HFF-Myc (cell line): ENCODE data around the gene SEZ6L.

Source experiments
- DNase-seq: peaks from one replicate; pipeline ENCODE4 v3.0.0-alpha.2; 2011; ENCODE audit warnings: low read depth; ENCODE audit errors: extremely low read depth
- H3K4me3 ChIP-seq: replicated peaks from 2 replicates; pipeline ENCODE4 v1.5.1; 2011; ENCODE audit warnings: low read depth, mild to moderate bottlenecking, control low read depth, low read length
- TF ChIP-seq, protein P1 (sequence below): IDR thresholded peaks from 2 replicates; pipeline ENCODE4 v1.5.1; 2012; ENCODE audit warnings: mild to moderate bottlenecking, low read depth, low read length, control low read depth; ENCODE audit errors: missing control alignments

SEZ6L gene

DNA sequence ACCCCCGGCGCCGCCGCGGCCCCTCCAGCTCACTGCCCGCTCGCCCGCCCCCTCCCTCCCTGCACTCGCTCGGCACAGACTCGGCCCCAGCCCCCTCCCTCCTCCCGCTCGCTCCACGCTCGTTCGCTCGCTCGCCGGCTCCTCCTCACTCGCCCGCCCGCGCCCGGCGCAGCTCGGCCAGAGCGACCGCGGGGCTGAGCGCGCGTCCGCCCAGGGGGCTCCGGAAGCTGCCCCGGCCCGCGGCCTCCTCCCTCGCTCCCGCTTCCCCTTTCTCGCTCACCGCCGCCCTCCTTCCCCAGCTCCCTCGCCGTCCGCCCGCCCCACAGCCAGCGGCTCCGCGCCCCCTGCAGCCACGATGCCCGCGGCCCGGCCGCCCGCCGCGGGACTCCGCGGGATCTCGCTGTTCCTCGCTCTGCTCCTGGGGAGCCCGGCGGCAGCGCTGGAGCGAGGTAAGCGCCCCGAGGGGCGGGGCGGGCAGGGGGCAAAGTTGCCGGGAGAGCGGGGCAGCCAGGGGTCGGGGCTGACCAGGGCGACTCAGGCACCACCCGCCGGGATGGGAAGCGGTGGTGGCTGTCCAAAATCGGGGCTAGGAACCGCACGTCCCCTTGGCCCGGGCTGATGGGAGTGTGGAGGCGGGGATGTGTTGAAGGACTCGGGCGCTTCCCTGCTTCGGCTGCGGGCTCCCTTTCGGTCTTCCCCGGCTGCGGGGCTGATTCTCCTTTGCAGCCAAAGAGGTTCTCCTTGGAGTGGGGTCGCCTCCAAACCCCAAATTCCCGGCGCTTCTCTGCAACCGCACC is at the start of gene SEZ6L:
Gene SEZ6L (plus strand): TSS at position 148 of the 797 bp plus-strand sequence. CDS start 208 bp downstream, at position 356.
- H3K4me3 ChIP-seq = no peak within 1 kb of the TSS
- DNase-seq = no peak
- TF ChIP-seq, protein P1, sequence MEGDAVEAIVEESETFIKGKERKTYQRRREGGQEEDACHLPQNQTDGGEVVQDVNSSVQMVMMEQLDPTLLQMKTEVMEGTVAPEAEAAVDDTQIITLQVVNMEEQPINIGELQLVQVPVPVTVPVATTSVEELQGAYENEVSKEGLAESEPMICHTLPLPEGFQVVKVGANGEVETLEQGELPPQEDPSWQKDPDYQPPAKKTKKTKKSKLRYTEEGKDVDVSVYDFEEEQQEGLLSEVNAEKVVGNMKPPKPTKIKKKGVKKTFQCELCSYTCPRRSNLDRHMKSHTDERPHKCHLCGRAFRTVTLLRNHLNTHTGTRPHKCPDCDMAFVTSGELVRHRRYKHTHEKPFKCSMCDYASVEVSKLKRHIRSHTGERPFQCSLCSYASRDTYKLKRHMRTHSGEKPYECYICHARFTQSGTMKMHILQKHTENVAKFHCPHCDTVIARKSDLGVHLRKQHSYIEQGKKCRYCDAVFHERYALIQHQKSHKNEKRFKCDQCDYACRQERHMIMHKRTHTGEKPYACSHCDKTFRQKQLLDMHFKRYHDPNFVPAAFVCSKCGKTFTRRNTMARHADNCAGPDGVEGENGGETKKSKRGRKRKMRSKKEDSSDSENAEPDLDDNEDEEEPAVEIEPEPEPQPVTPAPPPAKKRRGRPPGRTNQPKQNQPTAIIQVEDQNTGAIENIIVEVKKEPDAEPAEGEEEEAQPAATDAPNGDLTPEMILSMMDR = no peak

DNA sequence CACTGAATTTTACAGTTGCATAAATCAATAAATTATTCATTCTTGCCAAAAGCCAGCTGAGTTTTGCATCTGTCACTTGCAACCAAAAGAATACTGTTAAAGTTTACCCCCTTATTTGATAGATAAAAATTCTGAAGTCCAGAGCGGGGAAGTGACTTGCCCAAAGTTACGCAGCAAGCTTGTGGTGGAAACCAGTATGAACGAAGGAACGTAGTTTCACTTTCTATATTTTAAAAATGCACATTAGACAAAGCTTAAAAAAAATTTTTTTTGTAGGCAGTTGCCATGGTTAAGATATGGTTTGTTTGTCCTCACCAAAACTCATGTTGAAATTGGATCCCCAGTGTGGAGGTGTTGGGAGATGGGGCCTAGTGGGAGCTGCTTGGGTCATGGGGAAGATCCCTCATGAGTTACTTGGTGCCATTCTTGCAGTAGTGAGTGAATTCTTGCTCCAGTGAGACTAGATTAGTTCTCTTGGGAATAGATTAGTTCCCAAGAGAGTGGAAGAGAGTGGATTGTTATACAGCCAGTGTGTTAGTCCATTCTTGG is 46.3 kb upstream of the SEZ6L start:
- no peak for DNase-seq
- TF ChIP-seq, protein P1 = no peak
- no peak overlapping the region for H3K4me3 ChIP-seq

DNA sequence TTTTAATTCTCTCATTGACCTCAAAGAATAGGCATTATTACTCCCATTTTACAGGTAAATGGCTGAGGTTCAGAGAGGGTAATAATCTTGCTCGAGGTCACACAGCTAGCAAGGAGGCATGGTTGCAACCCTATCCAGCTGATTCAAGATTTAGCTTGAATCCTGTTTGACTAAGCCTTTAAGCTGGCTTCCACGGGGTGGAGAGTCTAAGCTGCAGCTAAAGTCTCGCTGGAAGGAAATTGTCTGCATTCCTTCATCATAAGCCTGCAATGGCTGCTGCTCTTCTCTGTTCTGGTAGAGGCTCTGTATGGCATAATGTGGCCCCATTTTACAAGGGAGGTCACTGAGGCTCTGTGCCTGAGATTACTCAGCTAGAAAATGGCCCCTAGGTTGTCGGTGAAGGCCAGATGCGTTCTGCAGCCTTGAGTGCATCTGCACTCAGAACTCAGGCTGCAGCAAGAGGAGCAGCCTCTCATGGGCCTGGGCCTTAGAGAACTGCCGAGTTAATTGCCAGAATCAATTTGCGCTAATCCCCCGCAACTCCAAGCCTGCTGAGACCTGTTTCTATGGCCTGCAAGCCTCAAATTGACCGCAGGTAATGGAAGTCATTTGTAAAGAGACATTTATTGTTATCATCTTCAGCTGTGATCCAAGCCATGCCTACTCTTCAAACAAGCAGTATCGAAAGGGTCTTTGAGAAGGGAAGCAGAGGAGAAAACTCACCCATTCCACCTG is 44.1 kb upstream of the SEZ6L start:
- DNase-seq = no peak
- no peak overlapping the region for H3K4me3 ChIP-seq
- TF ChIP-seq, protein P1 = no peak

DNA sequence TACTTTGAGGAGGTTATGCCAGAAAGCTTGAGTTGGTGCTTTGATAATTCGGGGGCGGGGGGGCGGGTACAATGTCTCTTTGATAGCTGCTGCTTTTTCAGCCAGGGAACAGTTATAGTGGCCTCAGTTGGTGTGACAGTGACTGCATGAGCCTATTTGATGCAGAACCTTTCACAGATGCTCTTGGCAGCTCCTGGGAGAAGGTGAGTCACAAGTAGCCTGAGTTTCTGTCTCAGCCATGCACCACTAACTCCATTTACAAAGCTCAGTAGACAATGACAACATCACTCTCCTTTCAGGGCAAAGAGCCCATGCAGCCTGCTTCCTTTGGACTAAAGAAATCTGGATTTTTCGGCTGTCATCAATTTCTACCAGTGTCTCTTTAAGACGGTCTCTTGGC is 42.1 kb upstream of the SEZ6L start:
- no peak overlapping the region for H3K4me3 ChIP-seq
- TF ChIP-seq, protein P1 = no peak
- DNase-seq = no peak

DNA sequence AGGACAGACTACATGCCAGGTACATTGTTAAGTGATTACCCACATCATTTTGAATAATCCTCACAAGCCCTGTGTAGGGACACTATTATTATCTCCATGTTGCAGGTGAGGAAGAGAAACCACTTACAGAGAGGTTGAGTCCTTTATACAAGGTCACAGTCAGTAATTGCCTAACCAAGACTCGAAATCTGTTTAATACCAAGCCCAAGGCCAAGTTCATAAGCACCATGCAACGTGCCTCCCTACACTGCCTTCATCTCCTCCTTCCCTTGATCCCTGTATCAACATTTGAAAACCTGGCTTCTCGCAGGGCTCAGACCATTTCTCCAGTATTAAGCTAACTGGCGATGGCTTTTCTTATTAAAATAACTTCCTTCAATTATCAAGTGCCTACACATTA is 41.7 kb upstream of the SEZ6L start:
- H3K4me3 ChIP-seq = no peak overlapping the region
- no peak for DNase-seq
- TF ChIP-seq, protein P1 = no peak

DNA sequence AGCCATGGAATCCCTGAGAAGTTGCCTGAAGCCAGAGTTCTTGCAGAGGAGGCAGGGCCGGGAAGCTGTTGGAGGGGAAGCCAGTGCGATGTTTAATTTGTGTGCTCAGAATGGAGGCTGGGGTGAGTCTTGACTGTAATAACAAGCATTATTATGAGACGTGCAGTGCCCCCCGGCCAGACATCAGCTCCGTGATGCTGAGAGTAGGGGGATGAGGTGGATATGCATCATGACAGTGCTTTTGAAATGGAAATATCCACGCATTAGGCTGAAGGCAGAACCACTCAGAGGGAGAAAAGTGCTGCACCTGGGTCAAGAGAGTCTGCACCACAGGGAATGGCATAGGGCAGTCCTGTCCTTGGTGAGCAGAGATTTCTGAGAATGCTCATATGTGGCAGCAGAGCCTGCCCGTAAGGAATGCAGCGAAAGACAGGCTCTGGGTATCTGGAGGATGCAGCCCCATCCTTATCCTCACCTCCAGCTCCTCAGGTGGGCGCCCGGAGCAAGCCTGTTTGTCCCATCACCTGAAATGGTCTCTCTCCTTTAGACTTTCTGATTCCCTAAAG is 37.6 kb upstream of the SEZ6L start:
- H3K4me3 ChIP-seq = no peak overlapping the region
- DNase-seq = no peak
- TF ChIP-seq, protein P1 = no peak
